ENCODE data around the gene TLE5. TPM values are rescaled to one million over a fixed set of nuclear protein-coding genes. Genes with fewer than 3 reads are reported as not detected.

TLE5 gene
- polyA plus RNA-seq, 3 donors: 27.5 to 309 (median 34.4) TPM

GRCh38 chr19:3083964-3084363 is 21.7 kb upstream of the TLE5 start:
- no peak overlapping the region for H2AFZ ChIP-seq (ENCODE audit: insufficient read depth, low read depth, low read length, poor library complexity, severe bottlenecking)
- Mint-ChIP-seq H3K36me3 (no peaks in the 10 kb centered on the region), H3K9me3 (peaks cover 0 to 3% (median 0%) of the 10 kb centered on the region in 7 donors), H3K4me3 (no peak overlapping the region), H3K27ac (peak overlapping the region in 1 of 7 donors; percentile 36), H3K4me1 (no peaks in the 10 kb centered on the region), H3K27me3 (ENCODE audit: low read depth in 3 of 3) (peaks cover 0 to 15% (median 12%) of the 10 kb centered on the region in 3 donors)
- no peak overlapping the region for H3K4me2 ChIP-seq (replicated peaks; ENCODE audit: extremely low read depth, low read length, poor library complexity, severe bottlenecking)
- H3K79me2 ChIP-seq (ENCODE audit: insufficient read depth, low read length): no peaks in the 10 kb centered on the region
- no peaks in the 10 kb centered on the region for H3K36me3 ChIP-seq (replicated peaks in 1 of 2; ENCODE audit: control insufficient read depth in 1 of 2, insufficient read depth in 2 of 2, low read length in 2 of 2)
- H3K4me3 ChIP-seq (replicated peaks in 1 of 3; ENCODE audit: low read depth in 2 of 3, low read length in 3 of 3): no peak overlapping the region
- TF ChIP-seq CTCF (IDR thresholded peaks at IDR 0.05): no peak
- no peak overlapping the region for H3K9ac ChIP-seq (ENCODE audit: insufficient read depth, low read length, poor library complexity, severe bottlenecking)
- H3K27me3 ChIP-seq (ENCODE audit: control insufficient read depth in 2 of 2, insufficient read depth in 2 of 2, low read length in 2 of 2): no peaks in the 10 kb centered on the region
- intact Hi-C loops (cut with micrococcal nuclease): no loop called here
- no peak for DNase-seq
- no peaks in the 10 kb centered on the region for H3K4me1 ChIP-seq (ENCODE audit: control insufficient read depth in 1 of 2, insufficient read depth in 2 of 2, low read length in 2 of 2)
- no peaks in the 10 kb centered on the region for H3K9me3 ChIP-seq (replicated peaks in 1 of 2; ENCODE audit: control insufficient read depth in 1 of 2, insufficient read depth in 1 of 2, low read length in 2 of 2)
- WGBS (ENCODE audit: insufficient coverage): 97% methylated on average over 3 of the region's 7 CpGs
- no peak overlapping the region for H3K27ac ChIP-seq (ENCODE audit: low read depth in 1 of 2, low read length in 2 of 2)
- no peaks in the 10 kb centered on the region for H4K20me1 ChIP-seq (ENCODE audit: insufficient read depth, low read length)

DNA sequence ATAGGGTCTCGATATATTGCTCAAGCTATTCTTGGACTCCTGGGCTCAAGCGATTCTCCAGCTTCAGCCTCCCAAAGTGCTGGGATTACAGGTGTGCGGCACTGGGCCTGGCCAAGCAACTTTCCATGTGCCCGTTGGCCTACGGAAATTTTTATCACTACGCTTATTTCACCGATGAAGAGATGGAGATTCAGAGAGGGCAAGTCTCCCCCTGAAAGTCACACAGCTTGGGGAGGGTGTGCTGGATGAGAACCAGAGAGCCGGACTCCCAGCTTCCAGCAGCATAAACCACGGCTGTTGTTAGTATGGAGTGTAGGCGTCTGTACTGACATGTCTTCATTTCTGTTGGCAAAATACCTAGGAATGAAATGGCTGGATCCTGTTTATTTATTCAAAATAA is 20.0 kb upstream of the TLE5 start:
- H3K27ac Mint-ChIP-seq: no peak overlapping the region
- no peaks in the 10 kb centered on the region for H4K20me1 ChIP-seq (ENCODE audit: insufficient read depth, low read length)
- DNase-seq: no peak
- H3K4me2 ChIP-seq (replicated peaks; ENCODE audit: extremely low read depth, low read length, poor library complexity, severe bottlenecking): no peak overlapping the region
- peaks cover 1 to 11% (median 10%) of the 10 kb centered on the region in 3 donors for H3K27me3 Mint-ChIP-seq (ENCODE audit: low read depth in 3 of 3)
- no peaks in the 10 kb centered on the region for H3K27me3 ChIP-seq (ENCODE audit: control insufficient read depth in 2 of 2, insufficient read depth in 2 of 2, low read length in 2 of 2)
- H3K36me3 ChIP-seq (replicated peaks in 1 of 2; ENCODE audit: control insufficient read depth in 1 of 2, insufficient read depth in 2 of 2, low read length in 2 of 2): no peaks in the 10 kb centered on the region
- peaks cover 0 to 3% (median 0%) of the 10 kb centered on the region in 7 donors for H3K9me3 Mint-ChIP-seq
- H3K4me3 Mint-ChIP-seq: no peak overlapping the region
- no peak for TF ChIP-seq CTCF (IDR thresholded peaks at IDR 0.05)
- H3K4me1 ChIP-seq (ENCODE audit: control insufficient read depth in 1 of 2, insufficient read depth in 2 of 2, low read length in 2 of 2): no peaks in the 10 kb centered on the region
- no peaks in the 10 kb centered on the region for H3K79me2 ChIP-seq (ENCODE audit: insufficient read depth, low read length)
- no peaks in the 10 kb centered on the region for H3K4me1 Mint-ChIP-seq
- H3K27ac ChIP-seq (ENCODE audit: low read depth in 1 of 2, low read length in 2 of 2): no peak overlapping the region
- H3K36me3 Mint-ChIP-seq: no peaks in the 10 kb centered on the region
- H3K9ac ChIP-seq (ENCODE audit: insufficient read depth, low read length, poor library complexity, severe bottlenecking): no peak overlapping the region
- 97% methylated on average over 5 of the region's 10 CpGs for WGBS (ENCODE audit: insufficient coverage)
- no peak overlapping the region for H2AFZ ChIP-seq (ENCODE audit: insufficient read depth, low read depth, low read length, poor library complexity, severe bottlenecking)
- H3K9me3 ChIP-seq (replicated peaks in 1 of 2; ENCODE audit: control insufficient read depth in 1 of 2, insufficient read depth in 1 of 2, low read length in 2 of 2): no peaks in the 10 kb centered on the region
- H3K4me3 ChIP-seq (replicated peaks in 1 of 3; ENCODE audit: low read depth in 2 of 3, low read length in 3 of 3): no peak overlapping the region
- intact Hi-C loops (cut with micrococcal nuclease): no loop called here
